Mucosa of stomach (tissue), 1 donor: ENCODE results near the gene MSMO1.
"Not testable (repeated sequence)": the region's sequence is repeated elsewhere in the genome, so short reads cannot be mapped to it uniquely, and the experiment has no call there.

ENCODE experiments used
- H3K27me3 ChIP-seq: one replicate; pipeline ENCODE4 v1.7.0; 2013; ENCODE audit warnings: mild to moderate bottlenecking, low read length; ENCODE audit not compliant: control insufficient read depth, insufficient read depth
- H3K36me3 ChIP-seq: one replicate; pipeline ENCODE4 v1.7.0; 2013; ENCODE audit warnings: low read length; ENCODE audit not compliant: control insufficient read depth, insufficient read depth
- H3K4me1 ChIP-seq: one replicate; pipeline ENCODE4 v1.7.0; 2013; ENCODE audit warnings: mild to moderate bottlenecking, low read length; ENCODE audit not compliant: control insufficient read depth, insufficient read depth
- H3K4me3 ChIP-seq: one replicate; pipeline ENCODE4 v1.7.0; 2013; ENCODE audit warnings: low read length
- H3K9ac ChIP-seq: one replicate; pipeline ENCODE4 v1.7.0; 2013; ENCODE audit warnings: mild to moderate bottlenecking, low read length, moderate library complexity
- H3K9me3 ChIP-seq: one replicate; pipeline ENCODE4 v1.7.0; 2013; ENCODE audit warnings: mild to moderate bottlenecking, low read length, moderate library complexity; ENCODE audit not compliant: control insufficient read depth
- donor health status: Pancreatic carcinoma.

MSMO1 gene

DNA sequence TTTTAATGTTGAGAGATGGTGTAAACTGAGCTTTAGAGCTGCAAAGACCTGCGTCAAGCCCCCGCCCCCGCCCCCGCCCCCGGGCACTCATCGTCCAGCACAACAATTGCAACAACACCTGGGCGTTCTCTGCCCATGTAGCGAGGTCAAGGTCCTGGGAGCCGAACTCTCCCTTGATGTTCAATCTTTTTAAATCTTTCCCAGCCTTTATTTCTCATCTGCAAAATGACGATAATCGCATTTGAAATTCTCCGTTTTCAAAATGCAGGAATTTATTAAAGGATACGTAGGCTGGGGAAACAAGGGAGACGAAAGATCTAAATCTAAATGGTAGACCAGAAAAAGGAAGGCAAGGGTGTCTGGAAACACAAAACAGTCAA lies 648 bp upstream of the MSMO1 start:
- H3K36me3 ChIP-seq, result no peaks in the 10 kb centered on the region
- peaks cover 16% of the 10 kb centered on the region for H3K4me1 ChIP-seq
- peak overlapping the region; percentile 42 for H3K4me3 ChIP-seq
- H3K27me3 ChIP-seq, result no peaks in the 10 kb centered on the region
- peak overlapping the region; percentile 75 for H3K9ac ChIP-seq
- no peaks in the 10 kb centered on the region for H3K9me3 ChIP-seq

GRCh38 chr4:165328101-165328425 lies 594 bp downstream of the MSMO1 start:
- Histone ChIP-seq H3K27me3 (no peaks in the 10 kb centered on the region), H3K4me1 (peaks cover 16% of the 10 kb centered on the region), H3K9ac (peak overlapping the region; percentile 90)

GRCh38 chr4:165328708-165329107 lies 1.2 kb downstream of the MSMO1 start:
- Histone ChIP-seq H3K4me3 (peak overlapping the region; percentile 90), H3K36me3 (no peaks in the 10 kb centered on the region), H3K27me3 (no peaks in the 10 kb centered on the region), H3K4me1 (peaks cover 16% of the 10 kb centered on the region), H3K9me3 (no peaks in the 10 kb centered on the region), H3K9ac (peak overlapping the region; percentile 90)

More at GRCh38 chr4:165328101-165328425, 594 bp downstream of the MSMO1 start:
- Histone ChIP-seq H3K9me3 (no peaks in the 10 kb centered on the region), H3K4me3 (peak overlapping the region; percentile 90), H3K36me3 (no peaks in the 10 kb centered on the region)

DNA sequence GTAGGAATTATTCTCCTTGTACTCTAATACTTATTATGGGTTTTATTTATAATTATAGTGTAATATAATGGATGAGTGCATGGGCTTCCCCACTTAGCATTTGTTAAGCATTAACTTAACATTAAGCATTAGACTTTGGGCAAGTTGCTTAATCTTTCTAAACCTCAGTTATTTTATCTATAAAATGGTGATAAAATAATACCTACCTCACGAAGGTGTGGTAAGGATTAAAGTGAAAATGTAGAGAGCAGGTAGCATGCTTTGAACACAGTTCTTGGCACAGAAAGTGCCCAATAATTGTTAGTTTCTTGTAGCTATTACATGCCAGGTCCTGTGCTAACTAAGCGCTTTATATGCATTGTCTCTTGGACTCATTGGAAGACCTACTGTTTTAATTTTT lies 2.6 kb downstream of the MSMO1 start:
- Histone ChIP-seq H3K9me3 (no peaks in the 10 kb centered on the region), H3K36me3 (no peaks in the 10 kb centered on the region), H3K4me3 (no peak overlapping the region), H3K9ac (no peak overlapping the region), H3K27me3 (no peaks in the 10 kb centered on the region), H3K4me1 (peaks cover 16% of the 10 kb centered on the region)

- peaks cover 16% of the 10 kb centered on the region for H3K4me1 ChIP-seq
- no peaks in the 10 kb centered on the region for H3K36me3 ChIP-seq
- H3K4me3 ChIP-seq, result no peak overlapping the region
- no peaks in the 10 kb centered on the region for H3K27me3 ChIP-seq
- H3K9ac ChIP-seq, result no peak overlapping the region
- H3K9me3 ChIP-seq, result no peaks in the 10 kb centered on the region
Observed at GRCh38 chr4:165330666-165331065, 3.2 kb downstream of the MSMO1 start.

- H3K4me1 ChIP-seq, result peaks cover 11% of the 10 kb centered on the region
- H3K4me3 ChIP-seq, result no peak overlapping the region
- no peaks in the 10 kb centered on the region for H3K36me3 ChIP-seq
- no peaks in the 10 kb centered on the region for H3K27me3 ChIP-seq
- H3K9ac ChIP-seq, result no peak overlapping the region
- no peaks in the 10 kb centered on the region for H3K9me3 ChIP-seq
Observed at GRCh38 chr4:165331359-165331758, 3.9 kb downstream of the MSMO1 start.

DNA sequence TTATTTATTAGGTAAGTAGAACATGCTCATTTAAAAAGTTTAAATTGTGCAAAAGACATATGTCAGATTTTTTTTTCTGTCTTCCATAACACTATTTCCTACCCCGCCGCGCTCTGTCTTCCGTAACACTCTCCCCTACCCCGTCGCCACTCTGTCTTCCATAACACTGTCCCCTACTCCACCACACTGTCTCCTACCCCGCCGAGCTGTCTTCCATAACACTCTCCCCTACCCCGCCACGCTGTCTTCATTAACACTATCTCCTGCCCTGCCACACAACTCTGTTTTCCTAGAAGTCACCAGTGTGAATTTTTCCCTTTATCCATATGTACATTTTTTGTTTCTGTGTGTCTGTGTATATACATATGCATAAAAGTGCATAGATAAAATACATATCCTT lies 4.4 kb downstream of the MSMO1 start:
- Histone ChIP-seq H3K4me3 (no peak overlapping the region), H3K27me3 (no peaks in the 10 kb centered on the region), H3K4me1 (peaks cover 10% of the 10 kb centered on the region), H3K9me3 (no peaks in the 10 kb centered on the region), H3K36me3 (no peaks in the 10 kb centered on the region), H3K9ac (no peak overlapping the region)

DNA sequence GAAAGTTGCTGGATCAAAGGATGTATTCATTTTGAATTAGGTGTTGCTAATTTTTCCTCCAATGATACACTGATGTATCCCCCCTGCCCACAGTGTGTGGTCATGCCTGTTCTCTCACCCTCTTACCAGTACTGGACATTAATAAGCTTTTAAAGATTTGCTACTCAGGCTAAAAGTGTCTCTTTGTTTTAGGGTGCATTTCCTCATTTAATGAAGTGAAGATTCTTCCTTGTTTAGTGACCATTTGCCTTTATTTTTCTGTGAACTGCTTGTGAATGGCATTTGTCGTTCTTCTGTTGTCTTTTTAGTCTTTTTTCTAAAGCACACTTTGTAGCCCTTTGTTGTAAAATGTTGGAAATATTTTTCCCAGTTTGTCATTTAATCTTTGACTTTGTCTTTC lies 5.0 kb downstream of the MSMO1 start:
- no peak overlapping the region for H3K4me3 ChIP-seq
- no peaks in the 10 kb centered on the region for H3K27me3 ChIP-seq
- H3K4me1 ChIP-seq, result peaks cover 10% of the 10 kb centered on the region
- no peaks in the 10 kb centered on the region for H3K36me3 ChIP-seq
- no peak overlapping the region for H3K9ac ChIP-seq
- no peaks in the 10 kb centered on the region for H3K9me3 ChIP-seq

GRCh38 chr4:165335163-165335703 lies 7.8 kb downstream of the MSMO1 start:
- Histone ChIP-seq H3K36me3 (no peaks in the 10 kb centered on the region), H3K9ac (no peak overlapping the region), H3K4me3 (no peak overlapping the region), H3K27me3 (no peaks in the 10 kb centered on the region), H3K9me3 (no peaks in the 10 kb centered on the region), H3K4me1 (no peaks in the 10 kb centered on the region)

DNA sequence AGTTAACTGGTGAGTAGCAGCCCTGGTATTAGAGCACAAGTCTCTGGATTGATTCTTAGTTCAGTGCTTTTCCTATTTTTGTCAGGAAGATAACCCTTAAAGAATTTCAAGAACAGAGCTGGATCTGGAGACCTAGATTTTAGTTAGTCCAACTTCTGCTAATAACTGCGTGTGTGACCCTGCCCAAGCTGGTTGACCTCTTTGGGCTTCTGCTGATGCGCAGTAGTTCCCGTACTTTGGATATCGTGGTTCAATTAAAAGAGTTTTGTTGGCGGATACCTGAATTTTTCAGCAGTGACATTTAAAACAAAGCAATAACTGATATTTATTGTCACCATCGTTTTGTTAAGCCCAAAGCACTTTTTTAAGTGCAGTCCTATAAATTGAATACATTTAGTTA lies 9.3 kb downstream of the MSMO1 start:
- Histone ChIP-seq H3K9ac (no peak overlapping the region), H3K27me3 (no peaks in the 10 kb centered on the region), H3K36me3 (no peaks in the 10 kb centered on the region), H3K4me3 (no peak overlapping the region), H3K9me3 (no peaks in the 10 kb centered on the region), H3K4me1 (no peaks in the 10 kb centered on the region)

DNA sequence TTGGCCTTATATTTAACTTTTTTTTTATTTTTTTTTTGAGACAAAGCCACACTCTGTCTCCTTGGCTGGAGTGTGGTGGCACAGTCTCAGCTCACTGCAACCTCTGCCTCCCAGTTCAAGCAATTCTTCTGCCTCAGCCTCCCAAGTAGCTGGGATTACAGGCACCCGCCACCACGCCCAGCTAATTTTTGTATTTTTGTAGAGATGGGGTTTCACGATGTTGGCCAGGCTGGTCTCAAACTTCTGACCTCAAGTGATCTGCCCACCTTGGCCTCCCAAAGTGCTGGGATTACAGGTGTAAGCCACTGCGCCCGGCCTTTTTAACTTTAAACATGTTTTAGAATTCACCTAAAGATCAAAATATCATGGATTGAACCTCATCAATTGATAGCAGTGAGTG lies 14.9 kb downstream of the MSMO1 start:
- H3K27me3 ChIP-seq, H3K9ac ChIP-seq, H3K36me3 ChIP-seq, H3K9me3 ChIP-seq, H3K4me1 ChIP-seq, H3K4me3 ChIP-seq: not testable (repeated sequence)

DNA sequence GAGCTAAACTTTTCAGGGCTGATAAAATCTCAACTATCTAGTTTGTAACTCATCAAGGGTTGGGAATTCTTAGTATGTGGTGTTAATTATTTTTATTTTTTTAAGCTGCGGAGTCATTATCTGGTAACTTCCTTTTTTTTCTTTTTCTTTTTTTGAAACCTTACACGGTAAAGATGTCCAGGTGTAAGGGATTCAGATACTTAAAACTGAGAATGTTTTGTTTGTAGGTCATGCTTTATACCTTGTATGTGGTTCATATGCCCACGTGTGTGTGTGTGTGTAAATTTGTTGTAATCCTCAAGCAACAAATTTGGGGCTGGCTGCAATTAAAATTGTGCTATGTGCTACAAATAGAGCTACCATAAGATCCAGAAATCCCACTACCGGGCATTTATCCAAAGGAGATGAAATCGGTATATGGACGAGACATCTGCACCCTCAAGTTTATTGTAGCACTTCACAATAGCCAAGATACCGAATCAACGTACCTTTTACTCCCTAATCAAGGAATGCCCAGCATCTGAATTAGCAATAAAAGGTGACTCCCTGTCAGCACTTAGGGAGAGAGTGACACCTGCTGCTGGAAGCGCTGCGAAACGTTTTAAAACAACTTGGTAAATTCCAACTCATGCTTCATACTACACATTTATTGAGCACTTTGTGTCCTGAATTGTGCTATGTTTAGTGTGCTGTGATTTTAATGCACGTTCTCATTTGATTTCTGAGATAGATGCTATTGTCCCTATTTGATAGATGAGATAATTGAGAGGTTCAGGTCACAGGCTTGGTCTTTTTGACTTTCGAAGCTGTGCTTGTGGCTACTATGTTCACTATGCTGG lies 16.1 kb downstream of the MSMO1 start:
- H3K36me3 ChIP-seq, result no peaks in the 10 kb centered on the region
- H3K27me3 ChIP-seq, result no peaks in the 10 kb centered on the region
- no peak overlapping the region for H3K4me3 ChIP-seq
- H3K4me1 ChIP-seq, result peaks cover 7% of the 10 kb centered on the region
- H3K9ac ChIP-seq, result no peak overlapping the region
- no peaks in the 10 kb centered on the region for H3K9me3 ChIP-seq
